Calu3 (cell line): Measurements from ENCODE around the gene RING1. TPM values are rescaled to one million over a fixed set of nuclear protein-coding genes. Genes with fewer than 3 reads are reported as not detected.

Experiments
- BruUV-seq: library from RNA; stranded (reverse); fragments of 400-500 nt; replicated peaks from 2 replicates; lab custom pipeline; 2021; lab: Mats Ljungman, UMichigan
- CTCF ChIA-PET: fragments of 300-600 bp; sonication (Branson Sonifier 250); formaldehyde crosslinking; loops from one replicate; lab custom pipeline; 2022; ENCODE audit warnings: antibody characterized with exemption; lab: Charles Lee
- DNase-seq: peaks from one replicate; pipeline ENCODE4 v3.0.0; 2022
- H3K27ac Mint-ChIP-seq: one replicate; pipeline ENCODE4 v1.8.0; 2022; ENCODE audit warnings: mixed read lengths; ENCODE audit not compliant: unreplicated experiment
- H3K27me3 Mint-ChIP-seq: one replicate; pipeline ENCODE4 v1.8.0; 2022; ENCODE audit warnings: mixed read lengths; ENCODE audit not compliant: unreplicated experiment
- H3K36me3 Mint-ChIP-seq: one replicate; pipeline ENCODE4 v1.8.0; 2022; ENCODE audit warnings: mild to moderate bottlenecking, moderate library complexity, mixed read lengths; ENCODE audit not compliant: insufficient read depth, unreplicated experiment
- H3K4me1 Mint-ChIP-seq: one replicate; pipeline ENCODE4 v1.8.0; 2022; ENCODE audit warnings: mild to moderate bottlenecking, low read depth, mixed read lengths; ENCODE audit not compliant: unreplicated experiment
- H3K4me3 Mint-ChIP-seq: one replicate; pipeline ENCODE4 v1.8.0; 2022; ENCODE audit warnings: mild to moderate bottlenecking, low read depth, moderate library complexity, mixed read lengths; ENCODE audit not compliant: unreplicated experiment
- H3K9me3 Mint-ChIP-seq: one replicate; pipeline ENCODE4 v1.8.0; 2022; ENCODE audit warnings: low read depth, mixed read lengths; ENCODE audit not compliant: unreplicated experiment
- intact Hi-C: fragments of 100-400 bp; cut with micrococcal nuclease; formaldehyde crosslinking; loops from one replicate; pipeline ENCODE4 v1.10.0; 2022; ENCODE audit not compliant: unreplicated experiment
- total RNA-seq: library from RNA; stranded (reverse); gene quantifications from 2 replicates; pipeline ENCODE4 v1.2.3, GENCODE V29; 2022
- TF ChIP-seq, protein P1 (sequence below): fragments of 200-600 bp; IDR thresholded peaks from one replicate; pipeline ENCODE4 v1.8.0; 2022; ENCODE audit warnings: antibody characterized with exemption; ENCODE audit not compliant: unreplicated experiment

RING1 gene
- total RNA-seq, 1 experiment from 2014 or later = 53.9 TPM

DNA sequence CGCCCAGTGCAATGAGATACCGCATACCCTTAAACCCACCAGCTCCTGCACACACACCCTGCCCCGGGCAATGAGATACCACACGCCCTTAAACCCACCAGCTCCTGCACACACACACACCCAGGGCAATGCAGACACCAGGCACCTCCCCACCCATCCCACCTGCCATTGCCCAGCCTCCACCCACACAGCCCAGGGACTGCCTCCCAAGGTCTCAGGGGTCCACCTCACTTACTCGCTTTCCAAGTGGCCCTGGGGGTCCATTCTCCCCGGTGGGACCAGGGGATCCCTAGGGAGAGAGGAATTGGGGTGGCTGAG is 40.1 kb upstream of the RING1 start:
- no peak for DNase-seq
- CTCF ChIA-PET = no interaction called here
- intact Hi-C loops = no loop called here
- Mint-ChIP-seq H3K4me1 (peaks cover 9% of the 10 kb centered on the region), H3K27ac (no peak overlapping the region), H3K4me3 (no peak overlapping the region), H3K36me3 (no peaks in the 10 kb centered on the region), H3K27me3 (peaks cover 86% of the 10 kb centered on the region), H3K9me3 (no peaks in the 10 kb centered on the region)
- BruUV-seq = no TSS peak
- TF ChIP-seq, protein P1, sequence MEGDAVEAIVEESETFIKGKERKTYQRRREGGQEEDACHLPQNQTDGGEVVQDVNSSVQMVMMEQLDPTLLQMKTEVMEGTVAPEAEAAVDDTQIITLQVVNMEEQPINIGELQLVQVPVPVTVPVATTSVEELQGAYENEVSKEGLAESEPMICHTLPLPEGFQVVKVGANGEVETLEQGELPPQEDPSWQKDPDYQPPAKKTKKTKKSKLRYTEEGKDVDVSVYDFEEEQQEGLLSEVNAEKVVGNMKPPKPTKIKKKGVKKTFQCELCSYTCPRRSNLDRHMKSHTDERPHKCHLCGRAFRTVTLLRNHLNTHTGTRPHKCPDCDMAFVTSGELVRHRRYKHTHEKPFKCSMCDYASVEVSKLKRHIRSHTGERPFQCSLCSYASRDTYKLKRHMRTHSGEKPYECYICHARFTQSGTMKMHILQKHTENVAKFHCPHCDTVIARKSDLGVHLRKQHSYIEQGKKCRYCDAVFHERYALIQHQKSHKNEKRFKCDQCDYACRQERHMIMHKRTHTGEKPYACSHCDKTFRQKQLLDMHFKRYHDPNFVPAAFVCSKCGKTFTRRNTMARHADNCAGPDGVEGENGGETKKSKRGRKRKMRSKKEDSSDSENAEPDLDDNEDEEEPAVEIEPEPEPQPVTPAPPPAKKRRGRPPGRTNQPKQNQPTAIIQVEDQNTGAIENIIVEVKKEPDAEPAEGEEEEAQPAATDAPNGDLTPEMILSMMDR = no peak

DNA sequence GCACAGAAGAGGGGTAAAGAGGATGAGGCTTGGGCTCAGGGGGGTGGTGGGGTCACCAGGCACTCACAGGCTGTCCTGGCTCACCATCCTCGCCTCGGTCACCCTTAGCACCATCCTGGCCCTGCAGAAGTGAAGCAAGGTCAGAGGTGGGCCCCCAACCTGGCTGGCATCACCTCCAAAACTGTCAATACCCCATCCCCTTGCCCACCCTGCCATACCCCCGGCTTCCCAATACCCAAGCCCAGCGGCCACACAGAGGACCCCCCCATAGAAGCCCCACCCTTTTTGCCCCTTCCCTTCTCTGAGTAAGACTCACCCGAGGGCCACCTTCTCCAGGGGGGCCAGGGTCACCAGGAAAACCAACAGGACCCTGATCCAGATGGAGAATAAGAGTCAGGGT is 39.7 kb upstream of the RING1 start:
- peaks cover 86% of the 10 kb centered on the region for H3K27me3 Mint-ChIP-seq
- BruUV-seq = no TSS peak
- TF ChIP-seq, protein P1 = no peak
- intact Hi-C loops = no loop called here
- H3K9me3 Mint-ChIP-seq = no peaks in the 10 kb centered on the region
- peaks cover 9% of the 10 kb centered on the region for H3K4me1 Mint-ChIP-seq
- no peak overlapping the region for H3K4me3 Mint-ChIP-seq
- H3K36me3 Mint-ChIP-seq = no peaks in the 10 kb centered on the region
- no peak for DNase-seq
- no peak overlapping the region for H3K27ac Mint-ChIP-seq
- CTCF ChIA-PET = no interaction called here

DNA sequence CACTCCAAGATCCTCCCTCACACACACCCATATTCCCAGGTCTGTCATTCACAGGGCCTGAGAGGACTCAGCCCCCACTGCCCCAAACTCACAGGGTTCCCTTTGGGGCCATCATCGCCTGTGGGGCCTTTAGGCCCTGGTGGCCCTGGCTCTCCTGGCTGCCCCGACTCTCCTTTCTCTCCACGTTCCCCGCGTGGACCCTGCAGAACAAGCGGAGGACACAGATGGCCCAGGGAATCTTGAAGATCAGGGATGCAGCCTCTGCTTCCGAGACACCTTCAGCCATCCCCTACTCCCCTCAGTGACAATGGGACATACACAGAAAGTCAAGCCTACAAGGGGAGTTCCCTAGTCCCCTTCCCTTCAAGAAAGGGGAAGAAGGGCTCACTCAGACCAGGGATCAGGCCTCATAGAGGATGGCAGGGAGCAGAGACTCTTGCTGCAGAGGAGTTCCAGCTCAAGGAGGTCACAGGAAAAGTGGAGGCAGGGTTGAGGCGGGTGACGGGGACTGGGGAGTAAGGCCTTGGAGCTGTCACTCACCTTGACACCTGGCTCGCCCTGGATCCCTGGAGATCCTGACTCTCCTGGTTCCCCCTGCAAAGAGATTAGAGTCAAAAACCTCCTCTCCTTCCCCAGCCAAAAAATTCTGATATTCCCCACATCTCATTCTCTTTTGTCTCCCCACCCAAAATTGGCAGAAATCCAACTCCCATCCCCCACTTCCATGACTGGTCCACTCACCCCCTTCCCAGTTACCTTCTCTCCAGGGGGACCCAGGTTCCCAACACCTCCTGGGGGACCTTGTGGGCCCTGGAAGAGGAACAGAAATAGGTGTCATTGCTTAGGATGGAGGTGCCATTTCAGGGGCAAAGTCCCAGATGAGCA is 38.8 kb upstream of the RING1 start:
- CTCF ChIA-PET = no interaction called here
- TF ChIP-seq, protein P1 = no peak
- Mint-ChIP-seq H3K4me1 (peaks cover 9% of the 10 kb centered on the region), H3K27ac (no peak overlapping the region), H3K36me3 (no peaks in the 10 kb centered on the region), H3K4me3 (no peak overlapping the region), H3K27me3 (peaks cover 86% of the 10 kb centered on the region), H3K9me3 (no peaks in the 10 kb centered on the region)
- intact Hi-C loops = no loop called here
- BruUV-seq = no TSS peak
- DNase-seq = no peak

DNA sequence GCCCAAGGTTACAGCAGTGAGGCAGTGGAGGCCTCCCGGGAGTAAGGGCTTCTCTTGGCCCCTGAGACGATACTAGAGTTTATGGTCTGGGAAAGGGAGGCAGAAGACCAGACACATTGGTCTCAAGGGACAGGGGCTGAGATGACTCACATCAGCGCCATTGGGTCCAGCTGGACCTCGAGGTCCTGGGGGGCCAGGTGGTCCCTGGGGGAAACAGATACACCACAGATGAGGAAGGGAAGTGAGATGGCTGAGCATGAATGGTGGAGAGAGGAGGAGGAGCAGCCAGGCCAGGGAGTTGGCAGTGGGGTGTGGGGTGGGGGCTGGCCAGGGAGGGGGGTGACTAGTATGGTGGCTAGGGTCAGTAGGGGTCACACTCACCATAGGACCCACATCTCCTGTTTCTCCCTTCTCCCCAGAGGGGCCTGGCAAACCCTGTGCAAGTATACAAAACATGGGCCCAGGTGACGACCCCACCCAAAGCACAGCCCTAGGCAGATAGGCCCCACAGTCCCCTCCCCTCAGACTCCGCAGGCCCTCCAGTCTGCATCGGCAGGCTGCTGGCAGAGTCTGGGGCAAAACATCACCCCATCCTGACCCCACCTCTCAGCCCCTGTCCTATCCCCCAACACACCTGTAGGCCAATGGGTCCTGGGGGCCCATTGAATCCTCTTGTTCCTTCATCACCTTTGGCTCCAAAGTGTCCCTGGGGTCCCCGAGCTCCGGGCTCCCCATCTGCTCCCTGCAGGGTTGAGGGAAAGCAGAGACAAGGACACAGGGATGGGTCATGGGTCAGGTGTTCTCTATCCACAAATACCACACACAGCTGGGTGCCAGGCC is 37.9 kb upstream of the RING1 start:
- Mint-ChIP-seq H3K9me3 (no peaks in the 10 kb centered on the region), H3K27me3 (peaks cover 86% of the 10 kb centered on the region), H3K4me1 (peaks cover 9% of the 10 kb centered on the region), H3K27ac (no peak overlapping the region), H3K36me3 (no peaks in the 10 kb centered on the region), H3K4me3 (no peak overlapping the region)
- TF ChIP-seq, protein P1 = no peak
- CTCF ChIA-PET = no interaction called here
- intact Hi-C loops = no loop called here
- DNase-seq = no peak
- BruUV-seq = no TSS peak
